Measurements from ENCODE around the gene GOLGA8R.
"Not testable (repeated sequence)": the region's sequence is repeated elsewhere in the genome, so short reads cannot be mapped to it uniquely, and the experiment has no call there.

DNA sequence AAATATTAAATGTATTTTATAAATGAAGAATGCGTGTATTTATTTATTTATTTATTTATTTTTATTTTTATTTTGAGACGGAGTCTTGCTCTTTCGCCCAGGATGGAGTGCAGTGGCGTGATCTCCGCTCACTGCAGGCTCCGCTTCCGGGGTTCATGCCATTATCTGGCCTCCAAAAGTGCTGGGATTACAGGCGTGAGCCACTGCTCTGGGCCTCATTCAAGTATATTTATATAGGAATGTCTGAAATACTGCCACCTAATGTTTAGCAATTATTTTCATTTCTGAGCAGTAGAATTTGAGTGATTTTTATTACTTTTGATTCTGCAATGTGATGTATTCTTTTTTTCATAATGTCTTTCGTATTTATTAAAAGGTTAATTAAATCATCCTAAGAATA, 48.1 kb upstream of the GOLGA8R start:
- TF ChIP-seq, protein P1, sequence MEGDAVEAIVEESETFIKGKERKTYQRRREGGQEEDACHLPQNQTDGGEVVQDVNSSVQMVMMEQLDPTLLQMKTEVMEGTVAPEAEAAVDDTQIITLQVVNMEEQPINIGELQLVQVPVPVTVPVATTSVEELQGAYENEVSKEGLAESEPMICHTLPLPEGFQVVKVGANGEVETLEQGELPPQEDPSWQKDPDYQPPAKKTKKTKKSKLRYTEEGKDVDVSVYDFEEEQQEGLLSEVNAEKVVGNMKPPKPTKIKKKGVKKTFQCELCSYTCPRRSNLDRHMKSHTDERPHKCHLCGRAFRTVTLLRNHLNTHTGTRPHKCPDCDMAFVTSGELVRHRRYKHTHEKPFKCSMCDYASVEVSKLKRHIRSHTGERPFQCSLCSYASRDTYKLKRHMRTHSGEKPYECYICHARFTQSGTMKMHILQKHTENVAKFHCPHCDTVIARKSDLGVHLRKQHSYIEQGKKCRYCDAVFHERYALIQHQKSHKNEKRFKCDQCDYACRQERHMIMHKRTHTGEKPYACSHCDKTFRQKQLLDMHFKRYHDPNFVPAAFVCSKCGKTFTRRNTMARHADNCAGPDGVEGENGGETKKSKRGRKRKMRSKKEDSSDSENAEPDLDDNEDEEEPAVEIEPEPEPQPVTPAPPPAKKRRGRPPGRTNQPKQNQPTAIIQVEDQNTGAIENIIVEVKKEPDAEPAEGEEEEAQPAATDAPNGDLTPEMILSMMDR (IDR thresholded peaks at IDR 0.05) = not testable (repeated sequence)
- TF ChIP-seq EZH2 (IDR thresholded peaks at IDR 0.05; ENCODE audit: borderline replicate concordance, insufficient read depth, low read depth, low read length, poor library complexity, severe bottlenecking) = not testable (repeated sequence)
